GM18873 (cell line): ENCODE measurements around the gene HIBADH.
"Not testable (repeated sequence)": the region's sequence is repeated elsewhere in the genome, so short reads cannot be mapped to it uniquely, and the experiment has no call there.

Source experiments
- ATAC-seq: cut with Tn5 transposase; IDR thresholded peaks from one replicate; pipeline ENCODE4 v1.9.1; 2021; ENCODE audit warnings: mild to moderate bottlenecking, moderate library complexity, moderate number of reproducible peaks; ENCODE audit not compliant: unreplicated experiment, low FRiP score

HIBADH gene

GRCh38 chr7:27684491-27684890 is 21.8 kb upstream of the HIBADH start:
- ATAC-seq = no peak

- ATAC-seq = no peak
These were observed 17.9 kb upstream of the HIBADH start for GRCh38 chr7:27680610-27681009.

GRCh38 chr7:27678617-27679260 is 16.1 kb upstream of the HIBADH start:
- no peak for ATAC-seq

- ATAC-seq = no peak
These were observed 15.4 kb upstream of the HIBADH start for GRCh38 chr7:27677912-27678612.

GRCh38 chr7:27674126-27674525 is 11.4 kb upstream of the HIBADH start:
- ATAC-seq = not testable (repeated sequence)

GRCh38 chr7:27671675-27672074 is 9.0 kb upstream of the HIBADH start:
- ATAC-seq = no peak

- ATAC-seq = no peak
These were observed 8.0 kb upstream of the HIBADH start for GRCh38 chr7:27670676-27671075.

- ATAC-seq = no peak
These were observed 7.5 kb upstream of the HIBADH start for GRCh38 chr7:27670177-27670576.

- ATAC-seq = no peak
These were observed 2.8 kb upstream of the HIBADH start for GRCh38 chr7:27665531-27665930.

- no peak for ATAC-seq
These were observed 1.3 kb upstream of the HIBADH start for GRCh38 chr7:27663989-27664331.

- ATAC-seq = no peak
These were observed 733 bp downstream of the HIBADH start for GRCh38 chr7:27661811-27662489.

GRCh38 chr7:27656724-27657123 is 6.0 kb downstream of the HIBADH start:
- ATAC-seq = no peak

GRCh38 chr7:27655184-27655583 is 7.5 kb downstream of the HIBADH start:
- no peak for ATAC-seq

- ATAC-seq = no peak
These were observed 10.2 kb downstream of the HIBADH start for GRCh38 chr7:27652518-27652917.

GRCh38 chr7:27651702-27652101 is 11.0 kb downstream of the HIBADH start:
- ATAC-seq = no peak

GRCh38 chr7:27650283-27650682 is 12.4 kb downstream of the HIBADH start:
- no peak for ATAC-seq

GRCh38 chr7:27647489-27647888 is 15.2 kb downstream of the HIBADH start:
- no peak for ATAC-seq

- ATAC-seq = no peak
These were observed 15.6 kb downstream of the HIBADH start for GRCh38 chr7:27647046-27647445.

GRCh38 chr7:27642271-27642670 is 20.4 kb downstream of the HIBADH start:
- no peak for ATAC-seq

- peak; percentile 83 for ATAC-seq
These were observed 21.0 kb downstream of the HIBADH start for GRCh38 chr7:27641581-27642230.

GRCh38 chr7:27640884-27641574 is 21.7 kb downstream of the HIBADH start:
- no peak for ATAC-seq
